Neural progenitor cell (in vitro differentiated cells): ENCODE measurements around the gene IL26. TPM values are rescaled to one million over a fixed set of nuclear protein-coding genes. Genes with fewer than 3 reads are reported as not detected.

Experiments used
- DNase-seq: peaks from one replicate; pipeline ENCODE4 v3.0.0-alpha.2; 2016; ENCODE audit warnings: low spot score
- H2AFZ ChIP-seq: fragments of 200-600 bp; sonication (generic); replicated peaks from 2 replicates; pipeline ENCODE4 v1.6.1; 2016; ENCODE audit warnings: antibody characterized with exemption
- H3F3A ChIP-seq: fragments of 200-600 bp; sonication (generic); 2 replicates; pipeline ENCODE4 v1.6.1; 2016; ENCODE audit warnings: antibody characterized with exemption, low read depth
- H3K27ac ChIP-seq: fragments of 200-600 bp; sonication (generic); 2 replicates; pipeline ENCODE4 v1.5.1; 2016; ENCODE audit warnings: mild to moderate bottlenecking
- H3K27me3 ChIP-seq: fragments of 200-600 bp; sonication (generic); 2 replicates; pipeline ENCODE4 v1.6.1; 2016; ENCODE audit warnings: mild to moderate bottlenecking, moderate library complexity
- H3K36me3 ChIP-seq: fragments of 200-600 bp; sonication (generic); 2 replicates; pipeline ENCODE4 v1.5.1; 2016
- H3K4me1 ChIP-seq: fragments of 200-600 bp; sonication (generic); 2 replicates; pipeline ENCODE4 v1.6.1; 2016; ENCODE audit warnings: mixed run types
- H3K4me2 ChIP-seq: fragments of 200-600 bp; sonication (generic); 2 replicates; pipeline ENCODE4 v1.6.1; 2016
- H3K4me3 ChIP-seq: fragments of 200-600 bp; sonication (generic); 2 replicates; pipeline ENCODE4 v1.5.1; 2016
- H3K79me2 ChIP-seq: fragments of 200-600 bp; sonication (generic); 2 replicates; pipeline ENCODE4 v1.6.1; 2016; ENCODE audit warnings: low read depth
- H3K9ac ChIP-seq: fragments of 200-600 bp; sonication (generic); 2 replicates; pipeline ENCODE4 v1.6.1; 2016
- H3K9me3 ChIP-seq: fragments of 200-600 bp; sonication (generic); 2 replicates; pipeline ENCODE4 v1.5.1; 2016; ENCODE audit warnings: low read depth
- H4K20me1 ChIP-seq: fragments of 200-600 bp; sonication (generic); 2 replicates; pipeline ENCODE4 v1.6.1; 2016; ENCODE audit warnings: low read depth
- H3K27ac Mint-ChIP-seq: 3 replicates; pipeline ENCODE4 v1.8.0; 2021; ENCODE audit warnings: mixed read lengths
- H3K27me3 Mint-ChIP-seq: 2 replicates; pipeline ENCODE4 v1.8.0; 2022; ENCODE audit warnings: low read depth, mild to moderate bottlenecking, inconsistent platforms, moderate library complexity, mixed read lengths; ENCODE audit not compliant: insufficient read depth
- H3K36me3 Mint-ChIP-seq: 3 replicates; pipeline ENCODE4 v1.8.0; 2021; ENCODE audit warnings: mixed read lengths
- H3K4me1 Mint-ChIP-seq: 3 replicates; pipeline ENCODE4 v1.8.0; 2021; ENCODE audit warnings: mixed read lengths
- H3K4me3 Mint-ChIP-seq: 3 replicates; pipeline ENCODE4 v1.8.0; 2021; ENCODE audit warnings: mild to moderate bottlenecking, moderate library complexity, mixed read lengths
- H3K9me3 Mint-ChIP-seq: 3 replicates; pipeline ENCODE4 v1.8.0; 2020; ENCODE audit warnings: mixed read lengths
- EZH2 ChIP-seq: fragments of 200-600 bp; sonication (generic); IDR thresholded peaks from 2 replicates; pipeline ENCODE4 v1.6.1; 2017; ENCODE audit warnings: antibody characterized with exemption, mild to moderate bottlenecking, moderate library complexity
- EZH2phosphoT487 ChIP-seq: fragments of 200-600 bp; sonication (generic); IDR thresholded peaks from 2 replicates; pipeline ENCODE4 v1.6.1; 2017; ENCODE audit warnings: antibody characterized with exemption
- total RNA-seq: library from RNA; depleted of rRNA; stranded (reverse); fragments of >200 nt; gene quantifications from 2 replicates; pipeline ENCODE4 v1.2.3, GENCODE V29; 2015; ENCODE audit warnings: low replicate concordance
- TF ChIP-seq, protein P1 (sequence below): fragments of 200-600 bp; sonication (generic); IDR thresholded peaks from 2 replicates; pipeline ENCODE4 v1.5.1; 2017; ENCODE audit warnings: antibody characterized with exemption, mild to moderate bottlenecking

IL26 gene
- total RNA-seq, 1 donor from 2014 or later, result not detected

DNA sequence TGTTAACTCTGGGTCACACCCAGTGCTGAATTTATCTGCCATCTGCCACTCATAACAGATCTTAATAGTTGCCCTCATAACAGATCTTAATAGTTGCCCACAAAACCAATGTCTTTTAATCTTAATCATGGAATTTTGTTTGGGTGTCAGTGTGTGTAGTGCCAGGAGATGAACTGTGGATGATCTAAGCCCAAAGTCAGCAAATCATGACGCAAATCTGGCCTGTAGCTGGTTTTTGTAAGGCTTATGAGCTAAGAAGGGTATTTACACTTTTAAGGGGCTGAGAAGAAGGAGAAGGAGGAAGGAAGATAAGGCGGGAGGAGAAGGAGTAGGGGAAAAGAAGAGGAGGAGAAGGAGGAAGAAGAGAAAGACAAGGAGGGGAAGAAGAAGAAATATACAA is 10.0 kb upstream of the IL26 start:
- Histone ChIP-seq H3K27me3 (no peaks in the 10 kb centered on the region), H2AFZ (no peak overlapping the region), H3K4me2 (no peak overlapping the region), H3K9ac (no peak overlapping the region), H3K27ac (no peak overlapping the region), H3K36me3 (no peaks in the 10 kb centered on the region), H3K79me2 (no peaks in the 10 kb centered on the region), H3K4me3 (no peak overlapping the region), H3F3A (no peaks in the 10 kb centered on the region), H4K20me1 (no peaks in the 10 kb centered on the region), H3K9me3 (no peaks in the 10 kb centered on the region), H3K4me1 (peaks cover 5% of the 10 kb centered on the region)
- no peak for DNase-seq
- no peak for TF ChIP-seq EZH2
- TF ChIP-seq, protein P1, sequence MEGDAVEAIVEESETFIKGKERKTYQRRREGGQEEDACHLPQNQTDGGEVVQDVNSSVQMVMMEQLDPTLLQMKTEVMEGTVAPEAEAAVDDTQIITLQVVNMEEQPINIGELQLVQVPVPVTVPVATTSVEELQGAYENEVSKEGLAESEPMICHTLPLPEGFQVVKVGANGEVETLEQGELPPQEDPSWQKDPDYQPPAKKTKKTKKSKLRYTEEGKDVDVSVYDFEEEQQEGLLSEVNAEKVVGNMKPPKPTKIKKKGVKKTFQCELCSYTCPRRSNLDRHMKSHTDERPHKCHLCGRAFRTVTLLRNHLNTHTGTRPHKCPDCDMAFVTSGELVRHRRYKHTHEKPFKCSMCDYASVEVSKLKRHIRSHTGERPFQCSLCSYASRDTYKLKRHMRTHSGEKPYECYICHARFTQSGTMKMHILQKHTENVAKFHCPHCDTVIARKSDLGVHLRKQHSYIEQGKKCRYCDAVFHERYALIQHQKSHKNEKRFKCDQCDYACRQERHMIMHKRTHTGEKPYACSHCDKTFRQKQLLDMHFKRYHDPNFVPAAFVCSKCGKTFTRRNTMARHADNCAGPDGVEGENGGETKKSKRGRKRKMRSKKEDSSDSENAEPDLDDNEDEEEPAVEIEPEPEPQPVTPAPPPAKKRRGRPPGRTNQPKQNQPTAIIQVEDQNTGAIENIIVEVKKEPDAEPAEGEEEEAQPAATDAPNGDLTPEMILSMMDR, result no peak
- no peak for TF ChIP-seq EZH2phosphoT487
- H3K27ac Mint-ChIP-seq, result peak overlapping the region; percentile 8
- no peaks in the 10 kb centered on the region for H3K9me3 Mint-ChIP-seq
- H3K4me1 Mint-ChIP-seq, result peaks cover 35% of the 10 kb centered on the region
- H3K4me3 Mint-ChIP-seq, result no peak overlapping the region
- peaks cover 10% of the 10 kb centered on the region for H3K27me3 Mint-ChIP-seq
- no peaks in the 10 kb centered on the region for H3K36me3 Mint-ChIP-seq

DNA sequence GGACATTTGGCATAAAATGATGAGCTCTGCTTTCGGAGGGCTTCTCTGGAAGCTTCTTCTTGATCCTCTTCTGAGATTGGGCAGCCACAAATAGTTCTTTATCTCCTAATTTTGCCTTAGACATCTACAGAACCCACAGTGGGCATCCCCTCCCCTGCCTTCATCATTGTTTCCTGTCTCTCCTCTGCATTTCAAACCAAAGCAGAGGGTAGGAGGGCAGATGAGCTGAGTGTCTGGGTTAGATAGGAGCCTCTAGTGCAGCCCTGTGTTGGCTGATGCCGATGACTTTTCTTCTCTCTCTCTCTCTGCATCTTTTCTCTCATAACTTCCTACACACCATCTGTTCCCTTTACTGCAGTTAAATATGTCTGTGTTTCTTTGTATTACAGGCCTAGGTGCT is 8.5 kb upstream of the IL26 start:
- H3K79me2 ChIP-seq, result no peaks in the 10 kb centered on the region
- H3K27me3 ChIP-seq, result no peaks in the 10 kb centered on the region
- peaks cover 5% of the 10 kb centered on the region for H3K4me1 ChIP-seq
- Mint-ChIP-seq H3K4me1 (peaks cover 25% of the 10 kb centered on the region), H3K9me3 (no peaks in the 10 kb centered on the region), H3K27me3 (peaks cover 10% of the 10 kb centered on the region), H3K4me3 (no peak overlapping the region), H3K36me3 (no peaks in the 10 kb centered on the region), H3K27ac (no peak overlapping the region)
- no peak overlapping the region for H3K27ac ChIP-seq
- no peak overlapping the region for H3K9ac ChIP-seq
- H2AFZ ChIP-seq, result no peak overlapping the region
- TF ChIP-seq, protein P1, result no peak
- no peak for TF ChIP-seq EZH2phosphoT487
- no peak for TF ChIP-seq EZH2
- H3K36me3 ChIP-seq, result no peaks in the 10 kb centered on the region
- H3K4me3 ChIP-seq, result no peak overlapping the region
- no peak overlapping the region for H3K4me2 ChIP-seq
- no peaks in the 10 kb centered on the region for H3F3A ChIP-seq
- DNase-seq, result no peak
- H3K9me3 ChIP-seq, result no peaks in the 10 kb centered on the region
- H4K20me1 ChIP-seq, result no peaks in the 10 kb centered on the region

DNA sequence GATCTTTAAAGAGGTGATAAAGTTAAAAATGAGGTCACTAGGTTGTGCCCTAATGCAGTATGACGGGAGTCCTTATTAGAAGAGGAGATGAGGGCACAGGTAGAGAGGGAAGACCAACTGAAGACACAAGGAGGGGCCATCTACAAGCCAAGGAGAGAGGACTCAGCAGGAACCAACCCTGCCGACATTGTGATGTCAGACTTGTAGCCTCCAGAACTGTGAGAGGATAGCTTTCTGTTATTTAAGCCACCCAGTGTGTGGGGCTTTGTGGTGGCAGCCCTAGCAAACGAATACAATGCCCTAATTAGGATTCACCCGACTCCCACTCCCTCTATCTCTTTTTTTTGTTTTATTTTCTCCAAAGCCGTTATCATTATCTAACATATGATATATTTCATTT is 7.9 kb upstream of the IL26 start:
- Mint-ChIP-seq H3K36me3 (no peaks in the 10 kb centered on the region), H3K9me3 (no peaks in the 10 kb centered on the region), H3K27me3 (peaks cover 12% of the 10 kb centered on the region), H3K27ac (no peak overlapping the region), H3K4me3 (no peak overlapping the region), H3K4me1 (peaks cover 25% of the 10 kb centered on the region)
- Histone ChIP-seq H3K79me2 (no peaks in the 10 kb centered on the region), H2AFZ (no peak overlapping the region), H3K9ac (no peak overlapping the region), H3K27ac (no peak overlapping the region), H3K9me3 (no peaks in the 10 kb centered on the region), H3K4me2 (no peak overlapping the region), H3F3A (no peaks in the 10 kb centered on the region), H3K27me3 (no peaks in the 10 kb centered on the region), H3K4me1 (peaks cover 5% of the 10 kb centered on the region), H4K20me1 (no peaks in the 10 kb centered on the region), H3K4me3 (no peak overlapping the region), H3K36me3 (no peaks in the 10 kb centered on the region)
- TF ChIP-seq EZH2 (no peak), EZH2phosphoT487 (no peak)
- TF ChIP-seq, protein P1, result no peak
- peak; percentile 52 for DNase-seq

DNA sequence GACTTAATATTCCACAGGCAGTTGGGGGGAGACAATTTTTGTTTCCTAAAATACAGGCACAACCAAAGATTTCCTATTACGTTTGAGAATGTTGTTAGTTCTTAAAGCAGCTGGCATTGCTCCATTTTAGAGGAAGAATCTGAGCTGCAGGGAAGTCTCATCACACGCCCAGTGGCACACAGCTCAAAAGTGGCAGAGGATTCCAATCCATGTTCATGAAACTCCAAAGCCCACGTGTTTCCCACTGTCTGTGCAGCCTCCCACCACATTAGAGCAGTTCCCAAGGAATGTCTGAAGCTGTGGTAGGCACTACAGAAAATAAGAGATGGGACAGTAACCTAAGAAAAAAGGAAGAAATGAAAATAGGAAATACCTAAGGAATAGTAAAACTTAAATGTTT is 6.1 kb upstream of the IL26 start:
- H3K36me3 ChIP-seq, result no peaks in the 10 kb centered on the region
- peaks cover 5% of the 10 kb centered on the region for H3K4me1 ChIP-seq
- no peaks in the 10 kb centered on the region for H3K9me3 Mint-ChIP-seq
- no peaks in the 10 kb centered on the region for H3F3A ChIP-seq
- no peaks in the 10 kb centered on the region for H4K20me1 ChIP-seq
- no peak overlapping the region for H3K27ac ChIP-seq
- H3K27me3 ChIP-seq, result no peaks in the 10 kb centered on the region
- H3K4me2 ChIP-seq, result no peak overlapping the region
- no peaks in the 10 kb centered on the region for H3K79me2 ChIP-seq
- no peak for DNase-seq
- H3K4me3 ChIP-seq, result no peak overlapping the region
- H3K4me1 Mint-ChIP-seq, result peaks cover 18% of the 10 kb centered on the region
- no peak overlapping the region for H3K9ac ChIP-seq
- peaks cover 13% of the 10 kb centered on the region for H3K27me3 Mint-ChIP-seq
- no peaks in the 10 kb centered on the region for H3K9me3 ChIP-seq
- H3K36me3 Mint-ChIP-seq, result no peaks in the 10 kb centered on the region
- H3K4me3 Mint-ChIP-seq, result no peak overlapping the region
- no peak overlapping the region for H3K27ac Mint-ChIP-seq
- no peak overlapping the region for H2AFZ ChIP-seq
- TF ChIP-seq EZH2, result no peak
- TF ChIP-seq EZH2phosphoT487, result no peak
- TF ChIP-seq, protein P1, result no peak
